Measurements from ENCODE around the gene ZEB1. TPM values are rescaled to one million over a fixed set of nuclear protein-coding genes. Genes with fewer than 3 reads are reported as not detected.

ZEB1 gene
- total and polyA plus RNA-seq, 9 of the 15 experiments (the other 6 are each of a cell fraction or from before 2014, with no cell fraction given), result 2.1 to 8.4 (median 4.9) TPM

- Histone ChIP-seq H3K9me3 (replicated peaks; ENCODE audit: control insufficient read depth, insufficient read depth, low read depth, low read length) (no peaks in the 10 kb centered on the region), H3K4me1 (replicated peaks in 1 of 2; ENCODE audit: control insufficient read depth in 2 of 2, insufficient read depth in 2 of 2, low read length in 2 of 2) (peaks cover 0 to 1% of the 10 kb centered on the region in 2 experiments; a peak in 2 of 5 replicates), H3K9me1 (ENCODE audit: control insufficient read depth, insufficient read depth, low read length) (no peaks in the 10 kb centered on the region), H4K20me1 (replicated peaks; ENCODE audit: control insufficient read depth, insufficient read depth, low read length) (no peaks in the 10 kb centered on the region), H3K27ac (ENCODE audit: extremely low read depth, low read depth, low read length) (no peak overlapping the region), H3K4me2 (ENCODE audit: insufficient read depth, low read length) (no peak overlapping the region), H3K9ac (ENCODE audit: insufficient read depth in 1 of 2, low read depth in 2 of 2, low read length in 2 of 2) (no peak overlapping the region), H3K36me3 (ENCODE audit: control insufficient read depth, insufficient read depth, low read length) (no peaks in the 10 kb centered on the region), H3K27me3 (ENCODE audit: control insufficient read depth in 2 of 2, insufficient read depth in 2 of 2, low read length in 2 of 2) (0 out of 5 replicates have a peak, but pooled peaks cover 0 to 3% of the 10 kb centered on the region in 2 experiments), H3K4me3 (no peak overlapping the region), H2AFZ (ENCODE audit: low read depth, low read length) (no peak overlapping the region; the same call in 1 of the 2 replicates), H3K79me2 (ENCODE audit: control insufficient read depth, insufficient read depth, low read length) (no peaks in the 10 kb centered on the region)
- ChIA-PET POLR2A (interaction anchor here (0.6 kb wide), 1 partner anchor 31 kb away, joined by 3 read pairs; no protein-coding TSS in a partner anchor), CTCF (ENCODE audit: low intra/inter-chr PET ratio) (no interaction called here)
- in situ Hi-C loops (cut with MboI), result no loop called here
- 0% methylated on average over 1 of the region's 1 CpG for WGBS (ENCODE audit: insufficient coverage, low coverage, missing lambda C conversion rate)
- DNase-seq (ENCODE audit: extremely low read depth in 1 of 4, low spot score in 3 of 4), result no peak
- FAIRE-seq, result no peak
- intact Hi-C loops (cut with micrococcal nuclease), result no loop called here
- no peak for ATAC-seq
- no peak for TF ChIP-seq KDM4B (IDR thresholded peaks at IDR 0.05; ENCODE audit: borderline replicate concordance in 2 of 2, low read depth in 1 of 2)
- TF ChIP-seq RNF219 (CRISPR knock-in tag; IDR thresholded peaks at IDR 0.05), result no peak
- no peak for TF ChIP-seq FOSL1 (tag; conservative IDR thresholded peaks at IDR 0.05)
- TF ChIP-seq JUN (IDR thresholded peaks at IDR 0.05; ENCODE audit: borderline replicate concordance, low read depth, low read length), result no peak
- no peak for TF ChIP-seq JUN (CRISPR knock-in tag; IDR thresholded peaks at IDR 0.05; ENCODE audit: borderline replicate concordance)
- no peak for TF ChIP-seq EHMT2 (IDR thresholded peaks at IDR 0.05)
- TF ChIP-seq CHAMP1 (IDR thresholded peaks at IDR 0.05), result no peak
- no TSS peak for BruUV-seq (replicated peaks)
These were observed 46.2 kb upstream of the ZEB1 start for GRCh38 chr10:31272841-31273240.
